ENCODE data around the gene KRT32. TPM values are rescaled to one million over a fixed set of nuclear protein-coding genes. Genes with fewer than 3 reads are reported as not detected.

KRT32 gene
- total RNA-seq, 2 experiments from 2014 or later, result not detected

GRCh38 chr17:41411072-41411840 is 55.9 kb downstream of the KRT32 start:
- H3K36me3 ChIP-seq (ENCODE audit: insufficient read depth, low read length), result no peaks in the 10 kb centered on the region
- no peaks in the 10 kb centered on the region for H4K20me1 ChIP-seq (ENCODE audit: insufficient read depth, low read length)
- ChIA-PET CTCF (ENCODE audit: unreplicated experiment) (no interaction called here), POLR2A (no interaction called here)
- H2AFZ ChIP-seq (ENCODE audit: low read length), result no peak overlapping the region
- no peak overlapping the region for H3K4me3 ChIP-seq (ENCODE audit: low read depth, low read length, poor library complexity, severe bottlenecking)
- no peaks in the 10 kb centered on the region for H3K9me2 ChIP-seq (ENCODE audit: insufficient read depth, low read length)
- BruUV-seq (replicated peaks), result no TSS peak
- no peak for TF ChIP-seq EZH2phosphoT487 (IDR thresholded peaks at IDR 0.05; ENCODE audit: borderline replicate concordance, low read depth, low read length)
- TF ChIP-seq, protein P1, sequence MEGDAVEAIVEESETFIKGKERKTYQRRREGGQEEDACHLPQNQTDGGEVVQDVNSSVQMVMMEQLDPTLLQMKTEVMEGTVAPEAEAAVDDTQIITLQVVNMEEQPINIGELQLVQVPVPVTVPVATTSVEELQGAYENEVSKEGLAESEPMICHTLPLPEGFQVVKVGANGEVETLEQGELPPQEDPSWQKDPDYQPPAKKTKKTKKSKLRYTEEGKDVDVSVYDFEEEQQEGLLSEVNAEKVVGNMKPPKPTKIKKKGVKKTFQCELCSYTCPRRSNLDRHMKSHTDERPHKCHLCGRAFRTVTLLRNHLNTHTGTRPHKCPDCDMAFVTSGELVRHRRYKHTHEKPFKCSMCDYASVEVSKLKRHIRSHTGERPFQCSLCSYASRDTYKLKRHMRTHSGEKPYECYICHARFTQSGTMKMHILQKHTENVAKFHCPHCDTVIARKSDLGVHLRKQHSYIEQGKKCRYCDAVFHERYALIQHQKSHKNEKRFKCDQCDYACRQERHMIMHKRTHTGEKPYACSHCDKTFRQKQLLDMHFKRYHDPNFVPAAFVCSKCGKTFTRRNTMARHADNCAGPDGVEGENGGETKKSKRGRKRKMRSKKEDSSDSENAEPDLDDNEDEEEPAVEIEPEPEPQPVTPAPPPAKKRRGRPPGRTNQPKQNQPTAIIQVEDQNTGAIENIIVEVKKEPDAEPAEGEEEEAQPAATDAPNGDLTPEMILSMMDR (conservative IDR thresholded peaks at IDR 0.05; ENCODE audit: low read length), result no peak
- H3K4me1 ChIP-seq (ENCODE audit: insufficient read depth, low read length, poor library complexity, severe bottlenecking), result no peaks in the 10 kb centered on the region
- H3K27ac ChIP-seq (ENCODE audit: low read depth, low read length, poor library complexity, severe bottlenecking), result no peak overlapping the region
- DNase-seq (ENCODE audit: low spot score), result no peak
- H3K4me2 ChIP-seq (ENCODE audit: low read length), result no peak overlapping the region
- intact Hi-C loops (cut with micrococcal nuclease; ENCODE audit: unreplicated experiment), result no loop called here
- H3K79me2 ChIP-seq (ENCODE audit: insufficient read depth, low read depth, low read length), result no peaks in the 10 kb centered on the region
- no peaks in the 10 kb centered on the region for H3K9me3 ChIP-seq (ENCODE audit: low read length)

Small RNA genes lying within 50 kb of the gene (microRNA-seq; reads per million reads assigned to microRNA genes)
- gene MIR6510 (ENCODE audit: borderline replicate concordance), result not detected

Small RNA genes lying within 50 kb of the gene (small RNA-seq; reads per million reads assigned to genes)
- gene RNU2-32P, result 10.4 reads per million, percentile 96 among the genes with 10 or more reads in this experiment

Other genes with a start within 250 kb of the KRT32 start
- gene KRTAP9-2, start 240.7 kb downstream of the KRT32 start, total RNA-seq (2014; rRNA removed; shearing (Covaris generic)), result not detected in 2 replicates
- gene KRTAP9-2, start 240.7 kb downstream of the KRT32 start, total RNA-seq (2022), result not detected in 2 replicates
- gene KRTAP9-3, start 234.9 kb downstream of the KRT32 start, total RNA-seq (2014; rRNA removed; shearing (Covaris generic)), result not detected in 2 replicates
- gene KRTAP9-3, start 234.9 kb downstream of the KRT32 start, total RNA-seq (2022), result not detected in 2 replicates
- not detected in 2 replicates for gene KRTAP9-8, start 229.4 kb downstream of the KRT32 start, total RNA-seq (2014; rRNA removed; shearing (Covaris generic))
- not detected in 2 replicates for gene KRTAP9-8, start 229.4 kb downstream of the KRT32 start, total RNA-seq (2022)
- not detected in 2 replicates for gene KRTAP9-4, start 217.7 kb downstream of the KRT32 start, total RNA-seq (2014; rRNA removed; shearing (Covaris generic))
- gene KRTAP9-4, start 217.7 kb downstream of the KRT32 start, total RNA-seq (2022), result not detected in 2 replicates
- not detected in 2 replicates for gene KRTAP9-9, start 212.0 kb downstream of the KRT32 start, total RNA-seq (2014; rRNA removed; shearing (Covaris generic))
- gene KRTAP9-9, start 212.0 kb downstream of the KRT32 start, total RNA-seq (2022), result not detected in 2 replicates
- gene KRTAP9-6, start 202.0 kb downstream of the KRT32 start, total RNA-seq (2014; rRNA removed; shearing (Covaris generic)), result not detected in 2 replicates
- not detected in 2 replicates for gene KRTAP9-6, start 202.0 kb downstream of the KRT32 start, total RNA-seq (2022)
- not detected in 2 replicates for gene KRTAP9-7, start 191.7 kb downstream of the KRT32 start, total RNA-seq (2014; rRNA removed; shearing (Covaris generic))
- not detected in 2 replicates for gene KRTAP9-7, start 191.7 kb downstream of the KRT32 start, total RNA-seq (2022)
- gene KRTAP29-1, start 164.5 kb downstream of the KRT32 start, total RNA-seq (2014; rRNA removed; shearing (Covaris generic)), result not detected in 2 replicates
- gene KRTAP29-1, start 164.5 kb downstream of the KRT32 start, total RNA-seq (2022), result not detected in 2 replicates
- gene KRTAP16-1, start 158.1 kb downstream of the KRT32 start, total RNA-seq (2014; rRNA removed; shearing (Covaris generic)), result not detected in 2 replicates
- gene KRTAP16-1, start 158.1 kb downstream of the KRT32 start, total RNA-seq (2022), result not detected in 2 replicates
- not detected in 2 replicates for gene KRTAP17-1, start 151.7 kb downstream of the KRT32 start, total RNA-seq (2014; rRNA removed; shearing (Covaris generic))
- gene KRTAP17-1, start 151.7 kb downstream of the KRT32 start, total RNA-seq (2022), result not detected in 2 replicates
- not detected in 2 replicates for gene KRT33A, start 116.6 kb downstream of the KRT32 start, total RNA-seq (2014; rRNA removed; shearing (Covaris generic))
- not detected in 2 replicates for gene KRT33A, start 116.6 kb downstream of the KRT32 start, total RNA-seq (2022)
- not detected in 2 replicates for gene KRT33B, start 97.6 kb downstream of the KRT32 start, total RNA-seq (2014; rRNA removed; shearing (Covaris generic))
- gene KRT33B, start 97.6 kb downstream of the KRT32 start, total RNA-seq (2022), result not detected in 2 replicates
- not detected in 2 replicates for gene KRT34, start 85.1 kb downstream of the KRT32 start, total RNA-seq (2014; rRNA removed; shearing (Covaris generic))
- not detected in 2 replicates for gene KRT34, start 85.1 kb downstream of the KRT32 start, total RNA-seq (2022)
- not detected in 2 replicates for gene KRT31, start 69.8 kb downstream of the KRT32 start, total RNA-seq (2014; rRNA removed; shearing (Covaris generic))
- gene KRT31, start 69.8 kb downstream of the KRT32 start, total RNA-seq (2022), result not detected in 2 replicates
- gene KRT37, start 42.8 kb downstream of the KRT32 start, total RNA-seq (2014; rRNA removed; shearing (Covaris generic)), result not detected in 2 replicates
- gene KRT37, start 42.8 kb downstream of the KRT32 start, total RNA-seq (2022), result not detected in 2 replicates
- not detected in 2 replicates for gene KRT38, start 26.4 kb downstream of the KRT32 start, total RNA-seq (2014; rRNA removed; shearing (Covaris generic))
- gene KRT38, start 26.4 kb downstream of the KRT32 start, total RNA-seq (2022), result not detected in 2 replicates
- gene KRT35, start 13.8 kb upstream of the KRT32 start, total RNA-seq (2014; rRNA removed; shearing (Covaris generic)), result not detected in 2 replicates
- gene KRT35, start 13.8 kb upstream of the KRT32 start, total RNA-seq (2022), result not detected in 2 replicates
- not detected in 2 replicates for gene KRT36, start 22.5 kb upstream of the KRT32 start, total RNA-seq (2014; rRNA removed; shearing (Covaris generic))
- not detected in 2 replicates for gene KRT36, start 22.5 kb upstream of the KRT32 start, total RNA-seq (2022)
- not detected in 2 replicates for gene KRT13, start 38.2 kb upstream of the KRT32 start, total RNA-seq (2014; rRNA removed; shearing (Covaris generic))
- gene KRT13, start 38.2 kb upstream of the KRT32 start, total RNA-seq (2022), result not detected in 2 replicates
- not detected in 2 replicates for gene KRT15, start 51.5 kb upstream of the KRT32 start, total RNA-seq (2014; rRNA removed; shearing (Covaris generic))
- not detected in 2 replicates for gene KRT15, start 51.5 kb upstream of the KRT32 start, total RNA-seq (2022)
- not detected in 2 replicates for gene KRT19, start 60.9 kb upstream of the KRT32 start, total RNA-seq (2014; rRNA removed; shearing (Covaris generic))
- not detected in 2 replicates for gene KRT19, start 60.9 kb upstream of the KRT32 start, total RNA-seq (2022)
- gene KRT9, start 104.7 kb upstream of the KRT32 start, total RNA-seq (2014; rRNA removed; shearing (Covaris generic)), result not detected in 2 replicates
- not detected in 2 replicates for gene KRT9, start 104.7 kb upstream of the KRT32 start, total RNA-seq (2022)
- gene KRT14, start 119.5 kb upstream of the KRT32 start, total RNA-seq (2014; rRNA removed; shearing (Covaris generic)), result not detected in 2 replicates
- 0.30 and 0.82 TPM in 2 replicates for gene KRT14, start 119.5 kb upstream of the KRT32 start, total RNA-seq (2022)
- not detected in 2 replicates for gene KRT16, start 145.4 kb upstream of the KRT32 start, total RNA-seq (2014; rRNA removed; shearing (Covaris generic))
- gene KRT16, start 145.4 kb upstream of the KRT32 start, total RNA-seq (2022), result not detected in 2 replicates
- not detected in 2 replicates for gene KRT17, start 157.2 kb upstream of the KRT32 start, total RNA-seq (2014; rRNA removed; shearing (Covaris generic))
- gene KRT17, start 157.2 kb upstream of the KRT32 start, total RNA-seq (2022), result 0.70 and 2.1 TPM in 2 replicates
- gene EIF1, start 221.5 kb upstream of the KRT32 start, total RNA-seq (2014; rRNA removed; shearing (Covaris generic)), result 123 and 145 TPM in 2 replicates
- 659 and 705 TPM in 2 replicates for gene EIF1, start 221.5 kb upstream of the KRT32 start, total RNA-seq (2022)
- gene GAST, start 244.9 kb upstream of the KRT32 start, total RNA-seq (2014; rRNA removed; shearing (Covaris generic)), result not detected in 2 replicates
- not detected in 2 replicates for gene GAST, start 244.9 kb upstream of the KRT32 start, total RNA-seq (2022)